Measurements from ENCODE around the gene OR51F1. TPM values are rescaled to one million over a fixed set of nuclear protein-coding genes. Genes with fewer than 3 reads are reported as not detected.
"Not testable (repeated sequence)": the region's sequence is repeated elsewhere in the genome, so short reads cannot be mapped to it uniquely, and the experiment has no call there.

Gene OR51F1
- total RNA-seq, 1 donor from 2014 or later = not detected

- Histone ChIP-seq H3K27ac (replicated peaks) (no peak overlapping the region), H3K4me3 (no peak overlapping the region), H3K36me3 (no peaks in the 10 kb centered on the region), H3K4me1 (peaks cover 4% of the 10 kb centered on the region), H3K27me3 (ENCODE audit: low read depth) (no peaks in the 10 kb centered on the region), H3K9me3 (replicated peaks) (no peaks in the 10 kb centered on the region)
- no peak for TF ChIP-seq CTCF (IDR thresholded peaks at IDR 0.05; ENCODE audit: borderline replicate concordance)
- intact Hi-C loops (cut with micrococcal nuclease) = no loop called here
- DNase-seq = no peak
Measured at GRCh38 chr11:4751201-4751600, 18.5 kb downstream of the OR51F1 start.

GRCh38 chr11:4748438-4748837 is 21.3 kb downstream of the OR51F1 start:
- Histone ChIP-seq H3K9me3 (replicated peaks) (no peaks in the 10 kb centered on the region), H3K27ac (replicated peaks) (no peak overlapping the region), H3K36me3 (no peaks in the 10 kb centered on the region), H3K4me1 (peaks cover 4% of the 10 kb centered on the region), H3K27me3 (ENCODE audit: low read depth) (no peaks in the 10 kb centered on the region), H3K4me3 (no peak overlapping the region)
- intact Hi-C loops (cut with micrococcal nuclease) = no loop called here
- no peak for DNase-seq
- TF ChIP-seq CTCF (IDR thresholded peaks at IDR 0.05; ENCODE audit: borderline replicate concordance) = no peak

- DNase-seq = no peak
- Histone ChIP-seq H3K27me3 (ENCODE audit: low read depth) (no peaks in the 10 kb centered on the region), H3K9me3 (replicated peaks) (no peaks in the 10 kb centered on the region), H3K27ac (replicated peaks) (no peak overlapping the region), H3K4me3 (no peak overlapping the region), H3K4me1 (no peaks in the 10 kb centered on the region), H3K36me3 (no peaks in the 10 kb centered on the region)
- no peak for TF ChIP-seq CTCF (IDR thresholded peaks at IDR 0.05; ENCODE audit: borderline replicate concordance)
- intact Hi-C loops (cut with micrococcal nuclease) = no loop called here
Measured at GRCh38 chr11:4740735-4741134, 29.0 kb downstream of the OR51F1 start.

GRCh38 chr11:4727171-4727570 is 42.6 kb downstream of the OR51F1 start:
- Histone ChIP-seq H3K36me3 (no peaks in the 10 kb centered on the region), H3K27ac (replicated peaks) (no peak overlapping the region), H3K9me3 (replicated peaks) (no peaks in the 10 kb centered on the region), H3K4me1 (no peaks in the 10 kb centered on the region), H3K27me3 (ENCODE audit: low read depth) (no peaks in the 10 kb centered on the region), H3K4me3 (no peak overlapping the region)
- TF ChIP-seq CTCF (IDR thresholded peaks at IDR 0.05; ENCODE audit: borderline replicate concordance) = no peak
- DNase-seq = no peak
- intact Hi-C loops (cut with micrococcal nuclease) = no loop called here

- H3K36me3 ChIP-seq; H3K27ac ChIP-seq (replicated peaks); H3K4me3 ChIP-seq; intact Hi-C loops (cut with micrococcal nuclease); H3K27me3 ChIP-seq (ENCODE audit: low read depth); H3K4me1 ChIP-seq; DNase-seq; H3K9me3 ChIP-seq (replicated peaks): not testable (repeated sequence)
Measured at GRCh38 chr11:4722616-4723534, 46.9 kb downstream of the OR51F1 start.

Other genes starting within 250 kb of the OR51F1 start
- not detected for gene OR52M1, start 224.7 kb downstream of the OR51F1 start, total RNA-seq
- gene OR52I2, start 188.2 kb downstream of the OR51F1 start, total RNA-seq = not detected
- not detected for gene OR52I1, start 175.9 kb downstream of the OR51F1 start, total RNA-seq
- 10.6 TPM for gene TRIM68, start 161.7 kb downstream of the OR51F1 start, total RNA-seq
- not detected for gene OR51D1, start 132.5 kb downstream of the OR51F1 start, total RNA-seq
- gene OR51E1, start 126.0 kb downstream of the OR51F1 start, total RNA-seq = 1.3 TPM
- gene OR51E2, start 72.1 kb downstream of the OR51F1 start, total RNA-seq = not detected
- gene MMP26, start 65.2 kb downstream of the OR51F1 start, total RNA-seq = not detected
- gene OR52R1, start 34.4 kb upstream of the OR51F1 start, total RNA-seq = not detected
- gene OR51F2, start 51.4 kb upstream of the OR51F1 start, total RNA-seq = not detected
- gene OR51S1, start 79.3 kb upstream of the OR51F1 start, total RNA-seq = not detected
- gene OR51T1, start 112.0 kb upstream of the OR51F1 start, total RNA-seq = not detected
- gene OR51A7, start 133.8 kb upstream of the OR51F1 start, total RNA-seq = not detected
- not detected for gene OR51G2, start 149.4 kb upstream of the OR51F1 start, total RNA-seq
- gene OR51G1, start 154.4 kb upstream of the OR51F1 start, total RNA-seq = not detected
- not detected for gene OR51A4, start 177.7 kb upstream of the OR51F1 start, total RNA-seq
- not detected for gene OR51A2, start 185.8 kb upstream of the OR51F1 start, total RNA-seq
- not detected for gene OR51L1, start 224.9 kb upstream of the OR51F1 start, total RNA-seq

Measured in left ventricle myocardium inferior (tissue), 1 donor.